ENCODE results near the gene FMOD. TPM values are rescaled to one million over a fixed set of nuclear protein-coding genes. Genes with fewer than 3 reads are reported as not detected.

FMOD gene
- polyA plus RNA-seq, 1 experiment: 5.4 TPM

GRCh38 chr1:203346769-203347102 lies 4.2 kb downstream of the FMOD start:
- no peaks in the 10 kb centered on the region for H3K9me3 ChIP-seq (ENCODE audit: control insufficient read depth, insufficient read depth, low read length)
- CTCF ChIA-PET: interaction anchor here (0.8 to 1.6 kb wide), 8 partner anchors 13 to 356 kb away, joined by 3 to 6 read pairs (median 4); no protein-coding TSS in a partner anchor
- H3K27me3 ChIP-seq (ENCODE audit: control insufficient read depth, insufficient read depth, low read length): peaks cover 51% of the 10 kb centered on the region
- TF ChIP-seq, protein P1, sequence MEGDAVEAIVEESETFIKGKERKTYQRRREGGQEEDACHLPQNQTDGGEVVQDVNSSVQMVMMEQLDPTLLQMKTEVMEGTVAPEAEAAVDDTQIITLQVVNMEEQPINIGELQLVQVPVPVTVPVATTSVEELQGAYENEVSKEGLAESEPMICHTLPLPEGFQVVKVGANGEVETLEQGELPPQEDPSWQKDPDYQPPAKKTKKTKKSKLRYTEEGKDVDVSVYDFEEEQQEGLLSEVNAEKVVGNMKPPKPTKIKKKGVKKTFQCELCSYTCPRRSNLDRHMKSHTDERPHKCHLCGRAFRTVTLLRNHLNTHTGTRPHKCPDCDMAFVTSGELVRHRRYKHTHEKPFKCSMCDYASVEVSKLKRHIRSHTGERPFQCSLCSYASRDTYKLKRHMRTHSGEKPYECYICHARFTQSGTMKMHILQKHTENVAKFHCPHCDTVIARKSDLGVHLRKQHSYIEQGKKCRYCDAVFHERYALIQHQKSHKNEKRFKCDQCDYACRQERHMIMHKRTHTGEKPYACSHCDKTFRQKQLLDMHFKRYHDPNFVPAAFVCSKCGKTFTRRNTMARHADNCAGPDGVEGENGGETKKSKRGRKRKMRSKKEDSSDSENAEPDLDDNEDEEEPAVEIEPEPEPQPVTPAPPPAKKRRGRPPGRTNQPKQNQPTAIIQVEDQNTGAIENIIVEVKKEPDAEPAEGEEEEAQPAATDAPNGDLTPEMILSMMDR (IDR thresholded peaks at IDR 0.05; ENCODE audit: low read depth, low read length): no peak
- no peak overlapping the region for H3K4me3 ChIP-seq (ENCODE audit: low read depth, low read length)
- POLR2A ChIA-PET: no interaction called here
- H3K27ac ChIP-seq (ENCODE audit: low read depth, low read length): no peak overlapping the region
- no peak for DNase-seq (ENCODE audit: low read depth, low spot score)

DNA sequence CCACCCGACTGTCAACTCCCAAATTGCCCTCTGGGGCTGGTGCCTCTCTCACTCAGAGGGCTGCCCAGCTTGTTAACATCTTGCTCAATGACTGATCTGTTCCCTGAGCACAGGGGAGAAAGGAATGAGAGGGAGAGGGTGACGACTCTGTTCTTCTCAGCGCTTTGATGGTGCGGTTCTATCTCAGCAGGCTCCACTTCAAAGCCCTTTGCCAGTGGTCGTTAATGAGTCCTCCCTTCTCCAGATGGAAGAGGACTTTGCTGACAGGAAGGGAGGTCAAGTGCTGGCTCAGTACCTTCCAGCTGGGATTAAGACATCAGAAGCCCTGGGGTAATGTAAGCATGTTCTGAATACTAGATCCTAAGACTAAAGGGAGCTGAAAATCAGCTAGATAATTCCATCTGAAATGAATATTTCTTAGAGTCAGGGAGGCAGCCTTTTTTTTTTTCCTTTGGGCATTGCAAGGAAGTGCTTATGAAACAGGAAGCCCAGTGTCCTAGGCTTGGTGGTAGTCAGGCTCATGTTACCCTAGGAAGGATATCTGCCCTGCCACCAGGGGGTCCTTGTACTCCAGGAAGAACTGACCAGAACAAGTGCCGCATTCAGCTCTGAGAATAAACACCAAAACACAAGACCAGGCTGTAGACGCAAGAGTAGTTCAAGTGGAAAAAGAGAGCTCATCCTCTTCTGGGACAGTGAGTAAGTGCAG lies 4.7 kb downstream of the FMOD start:
- TF ChIP-seq, protein P1 (IDR thresholded peaks at IDR 0.05; ENCODE audit: low read depth, low read length): 0 out of 2 replicates have a peak, but pooled peaks have one; percentile 2
- ChIA-PET CTCF (interaction anchor here (0.7 to 1.6 kb wide), 9 partner anchors 13 to 356 kb away, joined by 3 to 6 read pairs (median 3); no protein-coding TSS in a partner anchor), POLR2A (interaction anchor here (0.7 kb wide), 1 partner anchor 104 kb away, joined by 5 read pairs; no protein-coding TSS in a partner anchor)
- peaks cover 56% of the 10 kb centered on the region for H3K27me3 ChIP-seq (ENCODE audit: control insufficient read depth, insufficient read depth, low read length)
- no peak for DNase-seq (ENCODE audit: low read depth, low spot score)
- H3K9me3 ChIP-seq (ENCODE audit: control insufficient read depth, insufficient read depth, low read length): no peaks in the 10 kb centered on the region
- H3K4me3 ChIP-seq (ENCODE audit: low read depth, low read length): no peak overlapping the region
- no peak overlapping the region for H3K27ac ChIP-seq (ENCODE audit: low read depth, low read length)

DNA sequence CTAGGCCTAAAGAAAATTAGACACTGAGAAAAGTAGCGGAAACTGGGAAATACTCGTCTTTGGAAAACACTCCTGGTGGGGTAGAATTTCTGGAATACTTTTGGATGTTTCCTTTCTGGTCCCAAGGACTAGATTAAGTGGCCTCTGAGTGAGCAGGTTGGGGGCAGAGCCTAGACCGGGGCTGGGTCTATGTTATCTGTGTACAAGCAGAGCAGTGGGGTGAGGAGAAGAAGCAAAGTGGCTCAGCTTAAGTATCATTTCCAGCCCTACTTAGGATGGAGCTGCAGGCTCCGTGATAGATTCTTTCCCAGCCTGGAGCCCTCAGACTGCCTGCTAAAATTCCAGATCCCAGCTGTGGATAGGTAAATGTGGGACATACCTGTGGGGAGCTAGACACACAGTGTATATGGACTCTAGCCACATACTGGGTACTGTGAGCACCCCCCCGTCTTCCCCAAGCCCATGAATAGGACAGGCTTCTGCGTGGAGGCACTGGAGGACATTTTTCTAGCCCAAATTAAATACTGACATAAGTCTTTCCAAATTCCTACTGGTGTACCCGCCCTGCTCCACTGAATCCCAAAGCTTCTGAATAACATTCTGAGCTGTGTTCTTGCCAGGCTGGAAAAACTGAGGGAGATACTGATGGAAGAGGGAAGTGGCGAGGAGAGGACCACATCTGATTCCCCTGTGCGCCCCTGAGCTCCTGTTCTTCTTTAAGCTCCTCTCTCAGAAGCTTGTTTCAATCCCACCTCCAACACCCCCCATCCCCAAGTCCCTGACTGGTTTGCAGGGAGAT lies 6.8 kb downstream of the FMOD start:
- ChIA-PET CTCF (interaction anchor here (1.1 to 12.8 kb wide), 7 partner anchors 10 to 261 kb away, joined by 3 to 244 read pairs (median 41); no protein-coding TSS in a partner anchor), POLR2A (interaction anchor here (0.7 to 1.0 kb wide), 2 partner anchors 10 to 97 kb away, joined by 3 to 4 read pairs; no protein-coding TSS in a partner anchor)

DNA sequence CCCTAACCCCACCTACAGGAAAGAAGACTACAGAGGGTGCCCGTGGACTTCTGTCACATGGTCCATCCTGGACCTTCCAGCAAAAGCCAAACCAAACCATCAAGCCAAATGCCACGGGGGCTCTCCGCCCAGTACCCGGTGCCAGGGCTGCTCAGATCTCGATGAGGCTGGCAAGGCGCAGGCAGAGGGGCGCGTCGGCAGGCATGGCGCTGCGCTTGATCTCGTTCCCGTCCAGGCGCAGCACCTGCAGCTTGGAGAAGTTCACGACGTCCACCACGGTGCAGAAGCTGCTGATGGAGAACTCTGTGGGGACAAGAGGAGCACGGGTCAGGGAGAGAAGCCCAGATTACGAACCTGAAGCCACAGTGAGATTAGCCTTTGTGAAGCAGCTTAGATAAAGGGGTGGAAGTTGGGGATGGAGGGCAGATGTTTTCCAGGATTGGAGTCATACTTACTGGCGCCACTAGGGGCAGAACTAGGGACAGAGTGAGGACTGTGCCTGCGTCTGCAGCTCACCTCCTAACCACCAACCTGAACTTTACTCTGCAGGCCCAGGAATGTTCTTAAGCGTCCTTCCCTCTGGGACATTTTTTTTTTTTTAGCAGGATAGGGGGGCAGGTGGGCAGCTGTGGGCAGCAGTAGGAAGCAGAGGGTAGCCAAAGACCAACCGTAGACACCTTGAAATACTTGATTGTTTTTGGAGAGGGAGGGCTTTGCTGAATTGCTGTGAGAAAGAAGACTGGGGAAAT lies 8.6 kb downstream of the FMOD start:
- ChIA-PET POLR2A (interaction anchor here (0.8 to 1.6 kb wide), 2 partner anchors 98 to 138 kb away, joined by 4 read pairs; no protein-coding TSS in a partner anchor), CTCF (interaction anchor here (0.6 to 12.8 kb wide), 41 partner anchors 8 to 409 kb away, joined by 3 to 244 read pairs (median 5); partner anchors contain the start of genes FMOD, OPTC and PRELP)
- Histone ChIP-seq H3K27ac (ENCODE audit: low read depth, low read length) (no peak overlapping the region), H3K27me3 (ENCODE audit: control insufficient read depth, insufficient read depth, low read length) (peaks cover 47% of the 10 kb centered on the region), H3K9me3 (ENCODE audit: control insufficient read depth, insufficient read depth, low read length) (no peaks in the 10 kb centered on the region), H3K4me3 (ENCODE audit: low read depth, low read length) (no peak overlapping the region)
- TF ChIP-seq, protein P1 (IDR thresholded peaks at IDR 0.05; ENCODE audit: low read depth, low read length): peak; percentile 81
- no peak for DNase-seq (ENCODE audit: low read depth, low spot score)

More for the DNA sequence above, 6.8 kb downstream of the FMOD start:
- no peak for DNase-seq (ENCODE audit: low read depth, low spot score)
- TF ChIP-seq, protein P1 (IDR thresholded peaks at IDR 0.05; ENCODE audit: low read depth, low read length): no peak
- no peak overlapping the region for H3K4me3 ChIP-seq (ENCODE audit: low read depth, low read length)
- no peaks in the 10 kb centered on the region for H3K9me3 ChIP-seq (ENCODE audit: control insufficient read depth, insufficient read depth, low read length)
- peaks cover 56% of the 10 kb centered on the region for H3K27me3 ChIP-seq (ENCODE audit: control insufficient read depth, insufficient read depth, low read length)
- no peak overlapping the region for H3K27ac ChIP-seq (ENCODE audit: low read depth, low read length)
